B cell (primary cell): ENCODE data around the gene KLHL6. TPM values are rescaled to one million over a fixed set of nuclear protein-coding genes. Genes with fewer than 3 reads are reported as not detected.

Source experiments
- ATAC-seq: fragments of 200-7000 bp; cut with Tn5 transposase; one replicate; pipeline ENCODE4 v1.10.0; 2021; ENCODE audit warnings: low read depth, mild to moderate bottlenecking, moderate number of reproducible peaks, moderate library complexity
- CTCF ChIA-PET: fragments of 350-600 bp; sonication (Branson Sonifier 250); formaldehyde crosslinking; loops from one replicate; lab custom pipeline; 2021; ENCODE audit warnings: antibody characterized with exemption, inconsistent platforms; lab: Charles Lee
- POLR2A ChIA-PET: fragments of 350-600 bp; sonication (Branson Sonifier 250); formaldehyde crosslinking; loops from one replicate; lab custom pipeline; 2021; ENCODE audit warnings: antibody characterized with exemption; lab: Charles Lee
- DNase-seq: peaks from one replicate; pipeline ENCODE4 v3.0.0; 2013
- H2AFZ ChIP-seq: 2 replicates; pipeline ENCODE4 v1.6.1; 2012; ENCODE audit warnings: mild to moderate bottlenecking, low read depth, low read length; ENCODE audit not compliant: insufficient read depth, poor library complexity, severe bottlenecking
- H3K27ac ChIP-seq, 2 donors: 1 replicate in 1 of 2; 2 replicates in 1 of 2; pipeline ENCODE4 v1.5.1; 2012 to 2013; ENCODE audit warnings: low read length in 2 of 2, mild to moderate bottlenecking in 2 of 2, moderate library complexity in 1 of 2
- H3K27me3 ChIP-seq, 4 experiments: fragments of 200-600 bp in 1 of 4; sonication (generic) in 1 of 4; replicated peaks in 1 of 4; 1 replicate in 2 of 4; 2 replicates in 2 of 4; pipeline versions ENCODE4 v1.6.1 to v1.7.0; 2013 to 2016; ENCODE audit warnings: low read length in 3 of 4, mild to moderate bottlenecking in 2 of 4, mixed read lengths in 1 of 4, moderate library complexity in 1 of 4; ENCODE audit not compliant: insufficient read depth in 4 of 4, control insufficient read depth in 3 of 4; ENCODE audit errors: control extremely low read depth in 1 of 4
- H3K36me3 ChIP-seq, 2 experiments: replicated peaks in 1 of 2; 1 replicate in 1 of 2; 2 replicates in 1 of 2; pipeline versions ENCODE4 v1.6.1 to v1.7.1; 2013; ENCODE audit warnings: low read length in 1 of 2; ENCODE audit not compliant: insufficient read depth in 2 of 2, control insufficient read depth in 1 of 2; ENCODE audit errors: control extremely low read depth in 1 of 2, extremely low read depth in 1 of 2
- H3K4me1 ChIP-seq, 2 donors: fragments of 200-600 bp in 1 of 2; sonication (generic) in 1 of 2; 1 replicate in 1 of 2; 2 replicates in 1 of 2; pipeline versions ENCODE4 v1.5.1 to v1.6.1; 2013 to 2017; ENCODE audit warnings: low read length in 2 of 2; ENCODE audit not compliant: control insufficient read depth in 2 of 2, insufficient read depth in 2 of 2
- H3K4me2 ChIP-seq: replicated peaks from 2 replicates; pipeline ENCODE3; 2012; ENCODE audit warnings: mild to moderate bottlenecking, low read depth, low read length; ENCODE audit not compliant: poor library complexity, severe bottlenecking
- H3K4me3 ChIP-seq, 5 experiments: fragments of 200-600 bp in 1 of 5; sonication (generic) in 1 of 5; 1 replicate in 3 of 5; 2 replicates in 2 of 5; pipeline versions ENCODE4 v1.5.1 to v1.7.0; 2011 to 2016; ENCODE audit warnings: low read length in 4 of 5, mild to moderate bottlenecking in 4 of 5, low read depth in 2 of 5, control low read depth in 1 of 5, moderate library complexity in 1 of 5; ENCODE audit not compliant: insufficient read depth in 1 of 5; ENCODE audit errors: control extremely low read depth in 1 of 5, extremely low read depth in 1 of 5
- H3K79me2 ChIP-seq: fragments of 200-600 bp; sonication (generic); one replicate; pipeline ENCODE4 v1.6.0; 2016; ENCODE audit warnings: low read length; ENCODE audit not compliant: control insufficient read depth, insufficient read depth
- H3K9ac ChIP-seq: fragments of 200-600 bp; sonication (generic); 2 replicates; pipeline ENCODE4 v1.6.1; 2017; ENCODE audit warnings: mild to moderate bottlenecking, low read length, moderate library complexity
- H3K9me3 ChIP-seq, 3 donors: one replicate each; pipeline versions ENCODE4 v1.6.1 to v1.7.1; 2013; ENCODE audit warnings: low read length in 2 of 3; ENCODE audit not compliant: control insufficient read depth in 2 of 3, insufficient read depth in 1 of 3; ENCODE audit errors: control extremely low read depth in 1 of 3
- H4K20me1 ChIP-seq: 2 replicates; pipeline ENCODE4 v1.6.0; 2012; ENCODE audit warnings: mild to moderate bottlenecking, low read length; ENCODE audit not compliant: insufficient read depth, control insufficient read depth, poor library complexity, severe bottlenecking
- H3K27ac Mint-ChIP-seq: one replicate; pipeline ENCODE4 v1.8.0; 2021; ENCODE audit warnings: mixed read lengths
- H3K27me3 Mint-ChIP-seq: one replicate; pipeline ENCODE4 v1.8.0; 2021; ENCODE audit warnings: mixed read lengths
- H3K4me1 Mint-ChIP-seq: one replicate; pipeline ENCODE4 v1.8.0; 2021; ENCODE audit warnings: mixed read lengths
- H3K4me3 Mint-ChIP-seq: one replicate; pipeline ENCODE4 v1.8.0; 2021; ENCODE audit warnings: mixed read lengths
- H3K9me3 Mint-ChIP-seq: one replicate; pipeline ENCODE4 v1.8.0; 2022; ENCODE audit warnings: mixed read lengths; ENCODE audit not compliant: insufficient read depth
- CTCF ChIP-seq: fragments of 200-600 bp; IDR thresholded peaks from one replicate; pipeline ENCODE4 v1.8.0; 2022; ENCODE audit warnings: antibody characterized with exemption, mild to moderate bottlenecking
- EZH2 ChIP-seq: IDR thresholded peaks from 2 replicates; pipeline ENCODE4 v1.6.1; 2012; ENCODE audit warnings: borderline replicate concordance, low read depth, mild to moderate bottlenecking, moderate library complexity, low read length; ENCODE audit not compliant: insufficient read depth, poor library complexity, severe bottlenecking
- WGBS: methylation state at CpG from one replicate; pipeline ENCODE4 v1.1.5; 2013; ENCODE audit warnings: missing lambda C conversion rate; ENCODE audit not compliant: insufficient coverage; 5-methylcytosine and 5-hydroxymethylcytosine counted together
- intact Hi-C: fragments of 100-400 bp; cut with micrococcal nuclease; formaldehyde crosslinking; loops from one replicate; pipeline ENCODE4 v1.10.0; 2022
- polyA plus RNA-seq: library from polyadenylated mRNA; depleted of rRNA; stranded (reverse); fragments of >200 nt; gene quantifications from 2 replicates; pipeline ENCODE4 v1.2.3, GENCODE V29; 2012
- total RNA-seq, 2 donors: library from RNA; stranded (reverse); fragments of 120-200 nt in 1 of 2; gene quantifications; 1 replicate in 1 of 2; 2 replicates in 1 of 2; pipeline versions ENCODE4 v1.2.3 to v1.2.4, GENCODE V29; 2013 to 2022

Gene KLHL6
- total and polyA plus RNA-seq, 2 donors (not counting 1 experiment from before 2014, with no cell fraction given) = 29.6 to 69.7 TPM

DNA sequence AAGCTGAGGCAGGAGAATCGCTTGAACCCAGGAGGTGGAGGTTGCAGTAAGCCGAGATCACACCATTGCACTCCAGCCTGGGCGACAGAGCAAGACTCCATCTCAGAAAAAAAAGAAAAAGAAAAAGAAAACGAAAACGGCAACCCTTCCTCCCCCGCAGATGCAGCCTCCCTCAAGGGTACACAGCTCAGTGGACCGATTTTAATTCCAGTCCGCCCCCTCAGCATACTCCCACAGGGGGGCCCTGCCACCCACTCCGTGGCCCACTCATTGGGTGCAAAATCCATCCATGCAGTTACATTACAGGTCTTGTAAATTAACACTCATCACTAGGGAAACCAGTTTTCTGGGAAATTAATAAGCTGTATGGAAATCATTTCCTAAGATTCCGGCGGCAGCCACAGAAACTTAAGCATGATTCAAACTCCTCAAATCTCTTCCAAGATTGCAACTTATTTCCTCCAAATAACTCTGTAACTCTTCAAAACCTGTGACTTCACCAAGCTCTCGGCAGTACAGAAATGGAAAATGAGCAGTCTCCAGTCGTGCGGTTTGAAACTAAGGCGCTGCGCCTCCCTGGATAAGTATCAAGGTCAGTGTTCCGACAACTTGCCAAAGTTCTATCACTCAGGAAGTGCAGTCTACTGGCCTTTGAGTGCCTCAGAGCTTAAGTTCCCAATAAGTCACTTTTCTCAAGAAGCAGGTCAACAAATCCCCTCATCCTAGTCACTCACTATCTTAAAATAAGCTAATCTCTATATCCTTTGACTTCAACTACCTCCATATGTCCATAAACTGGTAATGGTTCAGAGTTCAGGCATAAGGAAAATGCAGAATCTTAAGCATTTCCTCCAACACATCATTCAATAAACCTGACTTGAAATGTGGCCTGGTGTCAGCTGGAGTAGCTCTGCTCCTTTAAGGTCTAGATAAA lies 24.7 kb upstream of the KLHL6 start:
- H3K27me3 Mint-ChIP-seq = peaks cover 11% of the 10 kb centered on the region

More for the DNA sequence above, 24.7 kb upstream of the KLHL6 start:
- Histone ChIP-seq H4K20me1 (no peaks in the 10 kb centered on the region), H3K27ac (no peak overlapping the region), H3K36me3 (no peaks in the 10 kb centered on the region), H3K79me2 (no peaks in the 10 kb centered on the region), H3K9me3 (no peaks in the 10 kb centered on the region), H3K4me2 (peak overlapping the region; percentile 32), H3K4me1 (peaks cover 9 to 44% of the 10 kb centered on the region in 2 donors), H3K9ac (peak overlapping the region; percentile 1), H3K4me3 (peak overlapping the region in 2 of 5 experiments; percentile 24 to 25), H3K27me3 (peaks cover 0 to 16% (median 4%) of the 10 kb centered on the region in 4 experiments), H2AFZ (no peak overlapping the region)
- ChIA-PET POLR2A (interaction anchor here (0.5 to 1.3 kb wide), 4 partner anchors 8 to 53 kb away, joined by 3 to 11 read pairs (median 4); no protein-coding TSS in a partner anchor), CTCF (interaction anchor here (0.7 to 1.8 kb wide), 3 partner anchors 11 to 20 kb away, joined by 3 to 8 read pairs (median 3); no protein-coding TSS in a partner anchor)
- ATAC-seq (peak; percentile 42), DNase-seq (peak; percentile 20)
- H3K9me3 Mint-ChIP-seq = no peaks in the 10 kb centered on the region
- no peak for TF ChIP-seq EZH2
- TF ChIP-seq CTCF = no peak
- peak overlapping the region; percentile 80 for H3K4me3 Mint-ChIP-seq
- 58% methylated on average over 9 of the region's 17 CpGs for WGBS
- intact Hi-C loops = no loop called here
- H3K4me1 Mint-ChIP-seq = peaks cover 47% of the 10 kb centered on the region
- no peak overlapping the region for H3K27ac Mint-ChIP-seq
